HT1080 (cell line): ENCODE measurements around the gene ZNF148. TPM values are rescaled to one million over a fixed set of nuclear protein-coding genes. Genes with fewer than 3 reads are reported as not detected.
A peak's percentile ranks its signal among the peaks of the same experiment; 100 is the strongest.
"Not testable (repeated sequence)": the region's sequence is repeated elsewhere in the genome, so short reads cannot be mapped to it uniquely, and the experiment has no call there.

Experiments
- DNase-seq: peaks from one replicate; pipeline ENCODE4 v3.0.0-alpha.2; 2015; ENCODE audit warnings: low read depth
- polyA plus RNA-seq, 2 experiments: library from polyadenylated mRNA; depleted of rRNA; stranded (reverse); fragments of >200 nt; gene quantifications; 2 replicates each; pipeline ENCODE4 v1.2.3, GENCODE V29; 2015
- total RNA-seq: library from RNA; depleted of rRNA; stranded (reverse); fragments of >200 nt; shearing (Covaris generic); gene quantifications from 2 replicates; pipeline ENCODE4 v1.2.3, GENCODE V29; 2014; rRNA removed

The ZNF148 gene
- 30.8 and 31.0 TPM in 2 replicates for total RNA-seq
- polyA plus RNA-seq (2015; cell fraction: cytosol; rRNA removed): 13.9 and 17.2 TPM in 2 replicates
- polyA plus RNA-seq (2015; cell fraction: nucleus; rRNA removed): 23.2 and 24.6 TPM in 2 replicates

DNA sequence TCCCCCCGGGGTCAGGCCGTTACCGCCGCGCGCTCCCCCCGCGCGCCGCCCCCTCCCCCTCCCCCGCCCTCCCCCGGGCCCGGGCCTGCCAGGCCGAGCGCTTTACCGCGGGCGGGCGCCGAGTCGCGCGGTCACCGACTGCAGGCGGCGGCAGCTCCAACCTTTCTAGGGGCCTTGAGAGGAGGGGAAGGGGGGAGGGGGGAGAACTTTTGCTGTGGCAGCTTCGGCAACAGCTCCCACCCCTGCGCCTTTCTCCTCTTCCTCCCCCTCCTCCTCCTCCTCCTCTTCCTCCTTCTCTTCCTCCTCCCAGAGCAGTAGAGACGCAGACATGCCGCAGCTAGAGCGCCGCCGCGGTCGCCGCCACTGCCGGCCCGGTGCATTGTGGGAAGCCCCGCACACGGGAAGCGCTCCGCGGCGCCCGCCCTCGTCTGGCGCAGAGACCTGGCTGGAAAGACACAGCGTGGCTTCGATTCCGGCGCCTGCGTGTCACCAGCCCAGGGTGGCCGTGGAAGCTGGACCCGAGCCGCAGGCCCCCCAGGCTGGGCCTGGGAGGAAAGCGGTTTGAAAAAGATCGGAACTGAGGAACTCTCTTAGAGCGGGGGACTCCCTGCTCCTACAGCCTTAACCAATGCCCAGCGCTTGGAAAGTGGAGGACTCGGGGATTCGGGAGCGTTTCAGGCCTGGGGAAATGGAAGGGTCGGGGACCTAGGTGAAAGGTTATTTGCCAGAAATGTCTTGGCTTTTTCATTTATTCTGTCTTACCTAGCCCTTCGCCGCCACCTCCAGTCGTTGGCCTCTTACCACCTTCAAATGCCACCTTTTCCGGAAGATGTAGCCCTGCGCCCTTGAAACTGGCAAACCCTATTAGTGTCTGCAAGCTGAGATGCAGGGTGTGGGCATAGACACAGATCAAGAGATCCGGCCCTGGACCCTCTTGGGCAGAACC, at the start of gene ZNF148:
ZNF148 (minus strand) TSS at position 330 of the 946 bp plus-strand sequence. CDS start 61,685 bp downstream, outside the sequence.
- DNase-seq: peak; percentile 94

GRCh38 chr3:125418306-125418705, 43.2 kb upstream of the ZNF148 start:
- DNase-seq: peak; percentile 18

DNA sequence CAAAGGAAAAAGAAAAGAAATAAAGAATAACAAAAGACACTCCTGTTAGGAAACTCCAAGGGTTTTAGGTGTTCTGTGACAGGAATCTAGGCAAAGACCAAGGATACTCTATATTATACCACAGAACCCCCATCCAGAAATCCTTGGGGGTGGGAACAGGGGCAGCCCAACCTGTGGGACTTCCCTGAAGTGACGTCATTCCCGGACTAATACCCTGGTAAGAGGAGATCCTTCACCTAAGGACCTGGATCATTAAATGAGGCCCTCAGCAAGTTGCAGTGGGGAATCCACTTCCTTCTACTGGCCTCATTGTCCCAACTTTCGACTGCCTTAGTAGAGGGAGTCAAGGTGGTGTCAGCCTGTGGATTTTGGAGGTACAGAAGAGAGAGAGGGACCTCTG, 41.1 kb upstream of the ZNF148 start:
- DNase-seq: no peak

DNA sequence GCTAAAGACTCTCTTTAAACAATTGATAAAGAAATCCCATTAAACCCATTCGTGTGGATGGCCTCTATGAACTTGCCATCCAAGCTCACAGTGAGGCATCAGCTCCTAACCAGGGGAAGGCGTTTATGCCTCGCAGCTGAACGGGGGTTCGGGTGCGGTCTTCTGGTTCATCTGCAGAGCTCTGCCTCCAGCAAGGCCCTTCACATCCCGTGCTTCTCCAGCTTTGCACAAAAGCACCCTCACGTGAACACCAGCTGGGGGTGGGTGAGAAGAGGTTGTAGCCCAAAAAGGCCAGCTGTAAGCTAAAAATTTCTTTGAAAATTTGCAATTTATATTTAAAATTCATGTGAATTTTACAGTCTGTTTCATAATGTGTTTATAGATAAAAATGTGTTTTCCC, 39.5 kb upstream of the ZNF148 start:
- no peak for DNase-seq

- DNase-seq: no peak
Measured at GRCh38 chr3:125410922-125411321, 35.8 kb upstream of the ZNF148 start.

- no peak for DNase-seq
Measured at GRCh38 chr3:125406070-125406469, 30.9 kb upstream of the ZNF148 start.

- DNase-seq: not testable (repeated sequence)
Measured at GRCh38 chr3:125405515-125405914, 30.4 kb upstream of the ZNF148 start.

DNA sequence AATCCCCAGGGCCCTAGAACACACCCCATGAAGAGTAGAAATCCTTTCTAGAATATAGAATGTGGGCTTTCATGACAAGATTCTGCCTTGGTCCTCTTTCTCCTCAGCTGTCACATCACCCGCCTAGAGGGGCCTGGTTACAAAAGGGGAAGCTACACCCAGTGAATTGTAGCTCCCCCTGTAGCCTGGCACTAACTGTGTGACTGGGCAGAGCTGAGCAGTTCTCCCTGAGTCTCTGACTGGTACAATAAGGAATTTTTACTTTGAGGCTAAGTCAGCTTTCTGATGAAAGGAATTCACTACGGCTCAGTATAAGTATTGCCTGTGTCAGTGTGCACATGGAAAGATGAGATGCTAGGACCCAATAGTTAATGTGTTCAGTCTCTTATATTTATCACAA, 28.7 kb upstream of the ZNF148 start:
- peak; percentile 42 for DNase-seq

- DNase-seq: no peak
Measured at GRCh38 chr3:125402639-125403038, 27.5 kb upstream of the ZNF148 start.

DNA sequence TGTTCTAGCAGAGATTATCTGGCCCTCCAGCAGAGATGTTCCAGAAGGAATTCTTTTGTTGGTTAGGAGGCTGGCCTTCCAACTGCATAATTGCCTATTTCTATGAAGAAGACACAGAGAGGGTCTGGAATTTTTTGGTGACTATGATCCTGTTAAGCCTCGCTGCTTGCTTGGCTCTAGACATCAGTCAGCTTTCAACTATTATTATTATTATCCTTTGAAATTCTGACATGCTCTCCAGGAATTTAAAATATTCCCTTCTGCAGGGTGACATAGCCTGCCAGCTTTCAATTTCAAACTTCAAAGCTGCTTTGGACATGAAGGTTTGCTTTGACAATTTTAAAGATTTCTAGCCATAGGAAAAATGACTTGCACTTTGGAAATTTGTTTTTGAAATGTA, 26.3 kb upstream of the ZNF148 start:
- no peak for DNase-seq

- no peak for DNase-seq
Measured at GRCh38 chr3:125398952-125399351, 23.8 kb upstream of the ZNF148 start.

DNA sequence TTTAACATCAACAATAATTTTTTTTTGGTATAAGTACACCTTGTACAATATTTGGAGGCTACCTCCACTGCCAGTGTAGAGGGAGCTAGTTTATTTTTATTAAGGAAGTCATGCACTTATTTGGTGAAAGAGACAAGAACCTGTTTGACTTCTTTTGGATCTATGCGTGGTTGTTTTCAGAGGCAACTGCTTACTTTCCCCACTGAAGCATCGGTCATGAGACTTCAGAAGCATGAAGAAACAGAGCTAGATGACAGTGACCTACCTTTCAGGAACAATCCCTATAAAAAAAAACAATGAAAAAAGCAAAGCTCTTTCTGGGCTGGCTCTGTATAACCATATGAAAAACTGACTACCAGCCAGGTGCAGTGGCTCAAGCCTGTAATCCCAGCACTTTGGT, 20.0 kb upstream of the ZNF148 start:
- DNase-seq: no peak

GRCh38 chr3:125394406-125394805, 19.3 kb upstream of the ZNF148 start:
- DNase-seq: no peak

DNA sequence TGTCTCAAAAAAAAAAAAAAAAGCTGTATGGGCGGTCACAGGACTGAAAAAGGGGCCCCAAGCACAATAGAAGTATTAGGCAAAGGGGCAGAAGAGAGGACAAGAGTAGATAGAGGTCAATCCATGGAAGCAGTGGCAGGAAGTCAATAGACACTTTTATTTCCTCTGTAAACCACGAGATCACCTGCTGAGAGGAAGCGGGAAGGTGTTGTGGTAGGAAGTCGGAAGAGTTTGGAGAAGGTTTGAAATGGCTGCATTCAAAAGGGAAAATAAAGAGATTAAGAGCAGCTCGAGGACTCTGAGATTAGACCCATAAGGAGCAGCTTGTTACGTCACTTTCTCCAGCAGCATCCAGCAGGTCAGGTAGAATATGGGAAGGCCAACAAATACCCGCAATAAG, 14.2 kb upstream of the ZNF148 start:
- DNase-seq: no peak

DNA sequence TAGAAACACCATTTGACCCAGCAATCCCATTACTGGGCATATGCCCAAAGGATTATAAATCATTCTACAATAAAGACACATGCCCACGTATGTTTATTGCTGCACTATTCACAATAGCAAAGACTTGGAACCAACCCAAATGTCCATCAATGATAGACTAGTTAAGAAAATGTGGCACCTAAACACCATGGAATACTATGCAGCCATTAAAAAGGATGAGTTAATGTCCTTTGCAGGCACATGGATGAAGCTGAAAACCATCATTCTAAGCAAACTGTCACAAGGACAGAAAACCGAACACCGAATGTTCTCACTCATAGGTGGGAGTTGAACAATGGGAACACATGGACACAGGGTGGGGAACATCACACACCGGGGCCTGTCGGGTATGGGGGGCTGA, 13.2 kb upstream of the ZNF148 start:
- DNase-seq: not testable (repeated sequence)

DNA sequence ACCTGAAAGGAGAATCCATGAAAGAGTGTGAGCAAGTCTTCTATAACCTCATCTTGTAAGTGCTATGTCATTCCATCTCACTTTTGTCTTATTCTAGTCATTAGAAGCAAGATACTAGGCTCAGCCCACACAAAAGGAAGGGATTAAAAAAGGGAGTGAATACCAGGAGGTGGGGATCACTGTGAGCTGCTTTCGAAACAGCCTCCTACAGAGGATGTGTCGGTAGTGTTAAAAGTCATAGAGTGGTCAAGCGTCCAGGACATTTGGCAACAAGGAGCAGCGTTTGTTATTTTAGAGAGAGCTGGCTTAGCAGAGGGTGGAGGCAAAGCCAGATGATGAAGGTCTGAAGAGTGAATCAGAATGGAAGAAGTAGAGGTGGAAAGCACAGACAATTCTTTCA, 11.7 kb upstream of the ZNF148 start:
- DNase-seq: no peak

- DNase-seq: no peak
Measured at GRCh38 chr3:125383744-125384143, 8.6 kb upstream of the ZNF148 start.

- DNase-seq: no peak
Measured at GRCh38 chr3:125382298-125382697, 7.2 kb upstream of the ZNF148 start.

DNA sequence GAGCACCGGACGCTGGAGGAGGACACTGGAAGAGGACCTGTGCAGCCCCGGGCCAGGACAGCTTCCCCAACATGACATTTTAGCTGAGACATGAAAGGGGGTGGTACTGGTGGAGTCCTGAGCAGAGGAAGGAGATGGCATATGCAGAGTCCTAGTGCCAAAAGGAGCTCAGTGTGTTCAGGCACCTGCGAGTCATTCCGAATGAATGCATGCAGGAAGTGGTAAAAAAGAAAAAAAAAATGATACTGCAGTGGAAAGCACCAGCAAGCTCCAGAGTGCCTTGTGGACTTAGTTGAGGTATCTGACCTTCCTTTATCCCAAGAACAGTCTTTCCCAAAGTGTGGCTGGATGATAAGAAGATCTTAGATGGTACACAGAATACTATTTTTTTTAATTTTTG, 6.6 kb upstream of the ZNF148 start:
- DNase-seq: peak; percentile 93

- DNase-seq: no peak
Measured at GRCh38 chr3:125381314-125381713, 6.2 kb upstream of the ZNF148 start.

- DNase-seq: no peak
Measured at GRCh38 chr3:125379483-125379882, 4.4 kb upstream of the ZNF148 start.

- no peak for DNase-seq
Measured at GRCh38 chr3:125378762-125379161, 3.6 kb upstream of the ZNF148 start.
